Mesodermal cell (in vitro differentiated cells): ENCODE data around the gene SRM.
"Not testable (repeated sequence)": the region's sequence is repeated elsewhere in the genome, so short reads cannot be mapped to it uniquely, and the experiment has no call there.

Experiments used
- H3K27ac ChIP-seq: 2 replicates; pipeline ENCODE4 v1.7.0; 2013; ENCODE audit warnings: mild to moderate bottlenecking, low read depth, low read length, moderate library complexity; ENCODE audit not compliant: severe bottlenecking
- H3K36me3 ChIP-seq: 2 replicates; pipeline ENCODE4 v1.7.1; 2013; ENCODE audit warnings: mild to moderate bottlenecking, low read length, moderate library complexity; ENCODE audit not compliant: control insufficient read depth, insufficient read depth
- H3K4me1 ChIP-seq: one replicate; pipeline ENCODE4 v1.7.1; 2013; ENCODE audit warnings: mild to moderate bottlenecking, low read length; ENCODE audit not compliant: insufficient read depth, control insufficient read depth, poor library complexity, severe bottlenecking
- H3K4me3 ChIP-seq: 2 replicates; pipeline ENCODE4 v1.7.0; 2013; ENCODE audit warnings: low read length, control low read depth, mild to moderate bottlenecking; ENCODE audit not compliant: insufficient read depth, poor library complexity, severe bottlenecking; ENCODE audit errors: extremely low read depth
- H3K9me3 ChIP-seq: 2 replicates; pipeline ENCODE4 v1.7.1; 2013; ENCODE audit warnings: mild to moderate bottlenecking, low read length, moderate library complexity; ENCODE audit not compliant: control insufficient read depth
- WGBS, 2 experiments: methylation state at CpG; one replicate each; pipeline ENCODE4 v1.1.5; 2013; ENCODE audit warnings: missing lambda C conversion rate in 2 of 2; ENCODE audit not compliant: insufficient coverage in 2 of 2; 5-methylcytosine and 5-hydroxymethylcytosine counted together

Gene SRM

DNA sequence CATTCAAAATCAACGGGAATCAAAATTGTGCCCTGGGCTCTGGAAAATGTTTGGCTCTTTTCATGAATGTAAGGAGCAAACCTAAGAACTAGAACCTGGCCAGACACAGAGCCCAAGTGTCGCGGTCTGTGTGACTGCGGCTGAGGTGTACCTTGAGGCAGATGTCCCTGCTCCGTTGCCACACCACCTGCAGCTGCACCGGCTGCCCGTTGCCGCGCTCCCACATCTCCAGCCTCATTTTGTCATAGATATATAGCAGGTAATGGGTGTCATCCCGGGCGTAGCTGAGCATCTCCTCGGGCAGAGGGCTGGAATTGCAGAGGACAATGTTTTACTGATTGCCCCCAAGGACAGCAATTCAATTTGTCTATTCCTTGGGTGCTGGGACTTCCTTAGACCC, 21.1 kb upstream of the SRM start:
- Histone ChIP-seq H3K4me1 (no peaks in the 10 kb centered on the region), H3K4me3 (no peak overlapping the region), H3K27ac (no peak overlapping the region), H3K9me3 (no peaks in the 10 kb centered on the region), H3K36me3 (peaks cover 70% of the 10 kb centered on the region)
- 97% methylated on average over 5 to 7 of the region's 12 CpGs for WGBS, 2 experiments

DNA sequence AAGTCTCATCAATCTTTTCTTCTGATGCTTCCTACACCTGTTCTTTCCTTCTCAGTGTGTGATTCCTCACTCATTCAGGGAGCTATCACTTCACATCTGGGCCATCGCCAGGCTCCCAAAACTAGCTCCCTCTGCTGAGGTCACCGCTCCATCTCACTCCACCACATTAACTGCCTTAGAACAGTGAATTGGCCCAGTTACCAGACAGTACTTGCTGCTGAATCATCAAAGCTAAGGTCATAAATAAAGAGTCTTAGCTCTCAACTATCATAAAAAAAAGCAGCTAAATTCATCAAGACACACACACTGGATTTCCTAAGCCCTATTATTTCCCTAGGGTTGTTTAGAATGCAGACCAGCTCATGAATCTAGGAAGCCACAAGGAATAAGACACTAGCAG, 18.8 kb upstream of the SRM start:
- Histone ChIP-seq H3K9me3 (no peaks in the 10 kb centered on the region), H3K4me1 (no peaks in the 10 kb centered on the region), H3K36me3 (peaks cover 90% of the 10 kb centered on the region), H3K4me3 (no peak overlapping the region), H3K27ac (no peak overlapping the region)
- WGBS, 2 experiments: 100% methylated on average over 2 of the region's 2 CpGs; no CpG with 5 or more reads in 1 of the 2 experiments

DNA sequence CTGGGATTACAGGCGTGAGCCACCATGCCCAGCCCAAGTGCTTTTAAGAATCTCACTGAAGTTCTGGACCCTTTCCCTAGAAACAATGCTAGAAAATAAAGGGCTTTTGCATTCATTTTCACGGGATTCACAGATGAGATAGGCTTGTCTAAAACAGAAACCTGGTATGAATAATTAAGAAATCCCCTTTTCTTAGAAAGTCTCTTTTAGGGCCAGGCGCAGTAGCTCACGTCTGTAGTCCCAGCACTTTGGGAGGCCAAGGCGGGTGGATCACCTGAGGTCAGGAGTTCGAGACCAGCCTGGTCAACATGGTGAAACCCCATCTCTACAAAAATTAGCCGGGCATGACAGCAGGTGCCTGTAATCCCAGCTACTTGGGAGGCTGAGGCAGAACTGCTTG, 13.6 kb upstream of the SRM start:
- H3K4me3 ChIP-seq, H3K9me3 ChIP-seq, H3K27ac ChIP-seq, H3K4me1 ChIP-seq: not testable (repeated sequence)
- WGBS, 2 experiments: 96 to 97% methylated on average over 5 of the region's 7 CpGs
- peaks cover 95% of the 10 kb centered on the region for H3K36me3 ChIP-seq

DNA sequence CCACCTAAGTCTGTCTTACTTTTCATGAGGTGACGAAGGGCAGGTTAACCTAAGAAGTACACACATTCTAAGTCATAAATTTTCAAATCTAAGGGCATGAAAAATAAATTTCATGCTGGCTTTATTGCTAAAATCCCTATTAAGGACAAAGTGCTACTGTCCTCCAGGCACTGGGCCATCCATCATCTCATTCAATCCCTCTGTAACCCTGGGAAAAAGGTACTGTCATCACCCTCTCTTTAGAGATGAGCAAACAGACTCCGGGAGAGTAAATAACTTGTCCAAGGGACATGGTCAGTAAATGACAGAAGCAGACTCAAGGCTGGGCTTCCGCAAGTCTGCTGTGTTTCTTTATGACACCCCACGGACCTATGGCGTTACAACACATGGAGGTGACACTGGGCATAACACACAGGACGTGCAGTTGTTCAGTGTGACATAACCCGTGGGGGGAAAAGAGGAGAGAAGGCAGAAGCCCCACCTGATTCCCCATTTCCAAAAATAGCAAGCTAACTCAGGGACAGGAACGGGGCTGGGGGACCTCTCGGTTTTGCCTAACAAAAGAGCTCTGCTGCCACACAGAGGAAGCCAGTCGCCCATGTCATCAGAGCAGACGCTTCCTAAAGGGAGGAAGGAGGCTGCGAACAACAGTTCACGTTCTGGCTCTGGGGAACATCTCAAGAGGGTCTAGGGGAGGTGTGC, 12.5 kb upstream of the SRM start:
- H3K36me3 ChIP-seq: peaks cover 99% of the 10 kb centered on the region
- H3K4me1 ChIP-seq: no peaks in the 10 kb centered on the region
- no peak overlapping the region for H3K27ac ChIP-seq
- no peaks in the 10 kb centered on the region for H3K9me3 ChIP-seq
- WGBS, 2 experiments: 83 to 84% methylated on average over 11 to 12 of the region's 13 CpGs
- no peak overlapping the region for H3K4me3 ChIP-seq

DNA sequence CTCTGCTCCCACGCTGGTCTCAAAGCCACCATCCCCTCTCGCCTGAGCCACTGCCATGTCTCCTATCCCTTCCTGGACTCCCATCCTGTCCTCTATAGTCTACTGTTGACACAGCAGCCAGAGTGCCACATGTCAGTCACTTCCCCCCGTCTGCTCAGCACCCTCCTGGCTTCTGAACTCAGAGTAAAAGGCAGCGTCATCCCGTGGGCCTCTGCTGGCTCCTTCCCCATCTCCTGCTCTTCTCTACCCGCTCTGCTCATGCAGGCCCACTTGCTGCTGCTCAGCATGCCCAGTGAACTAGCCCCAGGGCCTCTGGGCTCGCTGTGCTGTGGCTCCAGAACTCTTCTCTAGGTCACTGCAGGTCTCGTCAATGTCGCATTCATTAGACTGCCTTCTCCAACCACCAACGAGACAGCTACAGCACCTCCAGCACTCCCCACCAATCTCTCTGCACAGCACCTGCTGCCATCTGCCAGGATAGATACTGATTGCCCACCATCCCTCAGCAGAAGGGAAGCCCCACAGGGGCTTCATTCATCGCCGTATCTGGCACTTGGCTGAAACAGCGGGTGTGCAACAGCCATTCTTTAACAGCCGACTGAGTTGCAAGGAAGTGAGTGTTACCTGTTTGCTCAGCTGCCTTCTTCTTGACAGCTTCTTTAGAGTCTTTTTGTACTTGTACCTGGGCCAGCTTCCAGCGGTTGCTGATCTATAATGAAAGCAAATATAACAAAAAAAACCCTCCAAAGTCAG, 11.8 kb upstream of the SRM start:
- no peaks in the 10 kb centered on the region for H3K9me3 ChIP-seq
- 93 to 94% methylated on average over 10 to 14 of the region's 15 CpGs for WGBS, 2 experiments
- no peaks in the 10 kb centered on the region for H3K4me1 ChIP-seq
- H3K36me3 ChIP-seq: peaks cover 96% of the 10 kb centered on the region
- no peak overlapping the region for H3K4me3 ChIP-seq
- H3K27ac ChIP-seq: no peak overlapping the region

DNA sequence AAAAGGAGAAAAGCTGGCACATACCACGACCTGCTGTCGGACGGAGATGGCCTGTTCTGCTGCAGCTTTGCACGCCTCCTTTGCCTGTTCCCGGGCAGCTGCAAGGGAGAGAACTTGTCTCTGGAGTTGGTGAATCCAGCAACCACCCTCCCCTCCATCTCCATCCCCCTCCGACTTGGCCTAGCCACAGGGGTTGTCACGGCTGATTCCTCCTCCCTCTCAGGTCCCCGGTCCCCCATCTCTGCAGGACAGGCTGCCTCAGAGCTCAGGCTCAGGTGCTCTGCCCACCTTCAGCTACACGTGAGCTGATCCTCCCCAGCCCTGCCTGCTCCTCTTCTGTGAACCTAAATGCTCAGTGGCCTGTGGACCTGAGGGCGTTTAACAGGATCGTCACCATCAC, 11.1 kb upstream of the SRM start:
- Histone ChIP-seq H3K27ac (no peak overlapping the region), H3K4me1 (no peaks in the 10 kb centered on the region), H3K9me3 (no peaks in the 10 kb centered on the region), H3K4me3 (no peak overlapping the region), H3K36me3 (peaks cover 96% of the 10 kb centered on the region)
- 97 to 98% methylated on average over 5 to 6 of the region's 11 CpGs for WGBS, 2 experiments

DNA sequence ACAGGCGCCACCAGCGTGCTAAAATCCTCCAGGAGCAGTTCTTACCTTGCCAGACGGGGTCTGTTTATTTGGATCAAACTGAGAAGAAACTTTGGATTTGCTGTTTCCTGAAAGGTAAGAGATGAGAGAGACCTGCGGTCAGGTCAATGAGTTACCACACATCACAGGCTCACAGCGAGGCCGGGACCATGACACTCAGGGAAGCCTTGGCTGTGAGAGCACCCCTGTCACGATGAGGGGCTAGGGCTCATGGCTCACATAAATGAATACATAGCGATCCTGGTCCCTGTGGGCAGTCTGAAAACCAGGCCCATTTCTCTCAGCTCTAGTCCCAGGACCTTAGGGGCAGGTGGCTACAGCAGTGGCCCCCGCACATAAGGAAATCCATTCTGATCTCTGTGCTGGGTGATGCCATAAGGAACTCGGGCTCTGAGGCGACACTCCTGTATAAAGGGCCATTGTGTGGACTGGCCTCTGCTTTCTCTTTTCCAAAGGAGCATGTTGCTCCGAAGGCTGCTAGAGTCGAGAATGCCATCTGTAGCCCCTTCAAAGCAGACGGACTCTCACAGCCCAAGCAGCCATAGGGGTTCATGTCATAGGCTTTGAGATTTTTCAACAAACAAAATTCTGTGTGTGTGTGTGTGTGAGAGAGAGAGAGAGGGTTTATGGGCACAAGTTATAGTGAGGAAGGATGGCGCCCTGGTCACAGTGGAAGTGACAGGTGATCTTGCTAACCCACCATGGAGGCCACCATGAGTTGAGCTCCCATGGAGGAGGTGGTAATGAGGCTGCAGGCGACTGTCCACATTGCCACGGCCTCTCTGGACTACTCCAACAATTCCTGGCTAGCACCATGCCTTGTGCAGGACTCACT, 9.0 kb upstream of the SRM start:
- Histone ChIP-seq H3K4me3 (no peak overlapping the region), H3K27ac (no peak overlapping the region), H3K9me3 (no peaks in the 10 kb centered on the region), H3K4me1 (no peaks in the 10 kb centered on the region), H3K36me3 (peaks cover 91% of the 10 kb centered on the region)
- WGBS, 2 experiments: 96% methylated on average over 14 to 17 of the region's 17 CpGs

DNA sequence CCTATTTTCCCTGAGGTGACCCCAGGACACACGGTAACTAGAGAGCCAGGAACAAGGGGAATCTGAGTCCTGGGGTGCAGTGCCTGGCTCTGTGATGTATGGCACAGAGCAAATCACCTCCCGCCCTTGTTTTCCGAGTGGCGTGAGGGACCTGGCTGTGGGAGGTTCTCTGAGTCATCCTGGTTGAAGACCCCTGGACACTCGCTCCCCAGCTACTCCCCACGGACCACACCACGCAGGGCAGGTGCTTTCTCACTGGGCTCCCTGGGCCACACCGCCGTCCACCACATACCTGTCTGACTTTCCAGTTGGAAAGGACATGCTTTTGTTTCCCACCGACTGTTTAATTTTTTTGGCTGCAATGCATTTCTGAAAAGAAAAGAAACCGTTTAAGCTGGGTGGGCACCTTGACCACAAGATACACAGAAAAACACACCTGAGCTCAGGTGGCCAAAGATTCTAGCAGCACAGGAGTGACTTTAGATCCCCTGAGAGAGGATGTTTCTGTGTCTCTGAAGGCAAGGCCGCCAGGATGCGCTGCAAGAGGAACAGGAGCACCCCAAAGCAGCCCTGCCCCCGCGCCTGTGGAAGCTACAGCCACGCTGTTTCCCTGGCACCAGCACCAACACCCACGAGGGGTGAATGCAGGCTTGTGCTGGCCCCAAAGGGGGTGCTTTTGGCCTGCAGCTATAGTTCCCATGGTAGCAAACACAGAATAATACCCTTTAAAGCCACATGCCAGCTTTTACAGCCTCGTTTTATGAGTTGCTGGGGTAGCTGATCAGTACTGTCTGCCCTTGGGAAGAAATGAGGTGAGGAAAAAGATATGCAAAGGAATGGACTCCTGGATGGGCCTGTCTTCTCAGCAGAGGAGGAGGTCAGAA, 8.1 kb upstream of the SRM start:
- Histone ChIP-seq H3K4me3 (no peak overlapping the region), H3K9me3 (no peaks in the 10 kb centered on the region), H3K4me1 (no peaks in the 10 kb centered on the region), H3K27ac (no peak overlapping the region), H3K36me3 (peaks cover 91% of the 10 kb centered on the region)
- 95 to 98% methylated on average over 13 to 18 of the region's 18 CpGs for WGBS, 2 experiments

DNA sequence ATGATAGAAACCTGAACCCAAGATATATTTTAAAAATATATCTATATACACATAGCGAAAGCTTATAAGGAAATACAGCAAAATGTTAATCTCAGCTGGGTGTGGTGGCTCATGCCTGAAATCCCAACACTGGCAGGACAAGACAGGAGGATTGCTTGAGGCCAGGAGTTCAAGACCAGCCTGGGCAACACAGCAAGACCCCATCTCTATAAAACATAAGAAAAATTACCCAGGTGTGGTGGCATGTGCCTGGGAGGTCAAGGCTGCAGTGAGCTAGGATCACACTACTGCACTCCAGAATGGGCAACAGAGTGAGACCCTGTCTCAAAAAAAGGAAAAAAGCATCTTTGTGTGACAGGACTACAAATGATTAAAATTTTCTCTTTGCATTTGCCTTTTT, 6.0 kb upstream of the SRM start:
- Histone ChIP-seq H3K27ac (no peak overlapping the region), H3K4me3 (no peak overlapping the region), H3K36me3 (peaks cover 72% of the 10 kb centered on the region), H3K9me3 (no peaks in the 10 kb centered on the region), H3K4me1 (peaks cover 6% of the 10 kb centered on the region)
- no CpG with 5 or more reads among the region's 1 CpG for WGBS, 2 experiments

DNA sequence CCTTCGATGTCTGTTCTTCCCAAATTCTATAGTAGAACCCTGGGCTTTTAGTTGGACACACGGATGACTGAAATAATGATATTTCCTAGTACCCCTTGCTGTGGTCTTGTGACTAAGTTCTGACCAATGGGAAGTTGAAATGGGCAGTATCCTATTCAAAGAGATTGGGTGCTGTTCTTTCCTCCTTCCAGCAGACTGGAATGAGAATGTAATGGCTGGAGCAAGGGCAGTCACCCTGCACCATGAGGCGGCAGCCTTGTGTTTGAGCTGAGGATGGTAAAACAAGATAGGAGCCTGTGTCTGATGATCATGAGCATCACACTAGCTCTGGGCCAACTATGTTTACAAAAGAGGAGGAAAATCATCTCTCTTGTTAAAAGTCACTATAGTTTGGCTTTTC, 5.1 kb upstream of the SRM start:
- H3K4me1 ChIP-seq: peaks cover 6% of the 10 kb centered on the region
- 94 to 100% methylated on average over 2 to 3 of the region's 3 CpGs for WGBS, 2 experiments
- H3K4me3 ChIP-seq: no peak overlapping the region
- H3K36me3 ChIP-seq: peaks cover 64% of the 10 kb centered on the region
- no peak overlapping the region for H3K27ac ChIP-seq
- no peaks in the 10 kb centered on the region for H3K9me3 ChIP-seq
